Upper lobe of right lung (tissue), 1 donor: ENCODE data around the gene FHOD1. TPM values are rescaled to one million over a fixed set of nuclear protein-coding genes. Genes with fewer than 3 reads are reported as not detected.

Experiments used
- ATAC-seq: fragments of 200-7000 bp; cut with Tn5 transposase; one replicate; pipeline ENCODE4 v1.9.1; 2020; ENCODE audit warnings: mild to moderate bottlenecking, moderate library complexity
- DNase-seq: peaks from one replicate; pipeline ENCODE4 v3.0.0-alpha.2; 2020
- H3K27ac ChIP-seq: fragments of 200-600 bp; one replicate; pipeline ENCODE4 v1.8.0; 2022
- H3K27me3 ChIP-seq: fragments of 200-600 bp; one replicate; pipeline ENCODE4 v1.8.0; 2022; ENCODE audit warnings: mild to moderate bottlenecking
- H3K36me3 ChIP-seq: fragments of 200-600 bp; one replicate; pipeline ENCODE4 v1.8.0; 2022
- H3K4me1 ChIP-seq: fragments of 200-600 bp; one replicate; pipeline ENCODE4 v1.8.0; 2022
- H3K4me3 ChIP-seq: fragments of 200-600 bp; one replicate; pipeline ENCODE4 v1.8.0; 2022; ENCODE audit warnings: mild to moderate bottlenecking
- H3K9me3 ChIP-seq: fragments of 200-600 bp; one replicate; pipeline ENCODE4 v1.8.0; 2022
- CTCF ChIP-seq: fragments of 200-600 bp; IDR thresholded peaks from one replicate; pipeline ENCODE4 v1.8.0; 2022; ENCODE audit warnings: antibody characterized with exemption
- intact Hi-C: fragments of 100-400 bp; cut with DNase I; formaldehyde crosslinking; loops from one replicate; pipeline ENCODE4 v1.11.0; 2022
- total RNA-seq: library from RNA; stranded (reverse); fragmentation: NEBNext Ultra II Directional; extraction: Animal tissue kit (Norgen Biotek cat#: 25700); gene quantifications from one replicate; pipeline ENCODE4 v1.2.1, GENCODE V29; 2021
- donor health status: DM: no; HTN: yes; CAD: no; lungs with severe emphysema.

Gene FHOD1
- total RNA-seq, 1 donor from 2014 or later = 94.9 TPM

GRCh38 chr16:67201411-67202345 is 45.6 kb downstream of the FHOD1 start:
- no peak for ATAC-seq
- no peak for TF ChIP-seq CTCF
- intact Hi-C loops = no loop called here

GRCh38 chr16:67200491-67200890 is 46.8 kb downstream of the FHOD1 start:
- ATAC-seq (no peak), DNase-seq (no peak)
- no peaks in the 10 kb centered on the region for H3K9me3 ChIP-seq
- no peak overlapping the region for H3K4me3 ChIP-seq
- no peak for TF ChIP-seq CTCF
- peaks cover 9% of the 10 kb centered on the region for H3K4me1 ChIP-seq
- intact Hi-C loops = no loop called here
- no peaks in the 10 kb centered on the region for H3K27me3 ChIP-seq
- peaks cover 60% of the 10 kb centered on the region for H3K36me3 ChIP-seq
- H3K27ac ChIP-seq = no peak overlapping the region

More at GRCh38 chr16:67201411-67202345, 45.6 kb downstream of the FHOD1 start:
- Histone ChIP-seq H3K4me1 (peaks cover 9% of the 10 kb centered on the region), H3K9me3 (no peaks in the 10 kb centered on the region), H3K36me3 (peaks cover 48% of the 10 kb centered on the region), H3K4me3 (no peak overlapping the region), H3K27ac (no peak overlapping the region), H3K27me3 (no peaks in the 10 kb centered on the region)
- no peak for DNase-seq

GRCh38 chr16:67199808-67200198 is 47.5 kb downstream of the FHOD1 start:
- Histone ChIP-seq H3K9me3 (no peaks in the 10 kb centered on the region), H3K27ac (no peak overlapping the region), H3K36me3 (peaks cover 67% of the 10 kb centered on the region), H3K4me3 (peak overlapping the region; percentile 52), H3K27me3 (no peaks in the 10 kb centered on the region), H3K4me1 (peaks cover 9% of the 10 kb centered on the region)
- no peak for TF ChIP-seq CTCF
- intact Hi-C loops = no loop called here
- peak; percentile 13 for ATAC-seq
- peak; percentile 74 for DNase-seq

GRCh38 chr16:67199011-67199807 is 48.1 kb downstream of the FHOD1 start, which contains the start of gene ELMO3:
Gene ELMO3 (plus strand): TSS chr16:67199131. CDS start chr16:67199327, 196 bp downstream.
- peak; percentile 83 for ATAC-seq
- Histone ChIP-seq H3K27ac (peak within 1 kb of the TSS; percentile 60), H3K27me3 (no peaks in the 10 kb centered on the region), H3K4me3 (peak within 1 kb of the TSS; percentile 52), H3K4me1 (peaks cover 10% of the 10 kb centered on the region), H3K9me3 (no peaks in the 10 kb centered on the region), H3K36me3 (peaks cover 73% of the 10 kb centered on the region)
- peak; percentile 87 for DNase-seq
- intact Hi-C loops = no loop called here
- peak; percentile 32 for TF ChIP-seq CTCF

GRCh38 chr16:67198238-67198734 is 49.0 kb downstream of the FHOD1 start:
- DNase-seq = peak; percentile 82
- Histone ChIP-seq H3K4me3 (no peak overlapping the region), H3K36me3 (peaks cover 77% of the 10 kb centered on the region), H3K27me3 (no peaks in the 10 kb centered on the region), H3K27ac (peak overlapping the region; percentile 60), H3K9me3 (no peaks in the 10 kb centered on the region), H3K4me1 (peaks cover 19% of the 10 kb centered on the region)
- peak; percentile 71 for ATAC-seq
- intact Hi-C loops = no loop called here
- peak; percentile 62 for TF ChIP-seq CTCF
